ENCODE measurements around the gene KRT12.

Gene KRT12

DNA sequence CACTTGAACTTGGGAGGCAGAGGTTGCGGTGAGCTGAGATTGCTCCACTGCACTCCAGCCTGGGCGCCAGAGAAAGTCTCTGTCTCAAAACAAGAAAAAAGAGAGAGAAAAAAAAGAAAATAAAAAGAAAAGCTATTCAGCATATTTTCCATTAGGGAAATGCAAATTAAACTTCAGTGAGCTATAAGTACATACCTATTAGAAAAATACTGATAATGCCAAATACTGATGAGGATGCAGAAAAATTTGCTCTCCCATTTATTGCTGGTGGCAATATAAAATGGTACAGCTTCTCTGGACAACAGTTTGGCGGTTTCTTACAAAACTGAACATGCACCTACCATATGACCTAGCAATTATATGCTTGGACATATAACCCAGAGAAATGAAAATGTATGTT lies 54.4 kb downstream of the KRT12 start:
- no peak for DNase-seq

Data from midbrain (tissue), 1 donor.